ENCODE results near the gene TRIM45.
"Not testable (repeated sequence)": the region's sequence is repeated elsewhere in the genome, so short reads cannot be mapped to it uniquely, and the experiment has no call there.

The TRIM45 gene, protein sequence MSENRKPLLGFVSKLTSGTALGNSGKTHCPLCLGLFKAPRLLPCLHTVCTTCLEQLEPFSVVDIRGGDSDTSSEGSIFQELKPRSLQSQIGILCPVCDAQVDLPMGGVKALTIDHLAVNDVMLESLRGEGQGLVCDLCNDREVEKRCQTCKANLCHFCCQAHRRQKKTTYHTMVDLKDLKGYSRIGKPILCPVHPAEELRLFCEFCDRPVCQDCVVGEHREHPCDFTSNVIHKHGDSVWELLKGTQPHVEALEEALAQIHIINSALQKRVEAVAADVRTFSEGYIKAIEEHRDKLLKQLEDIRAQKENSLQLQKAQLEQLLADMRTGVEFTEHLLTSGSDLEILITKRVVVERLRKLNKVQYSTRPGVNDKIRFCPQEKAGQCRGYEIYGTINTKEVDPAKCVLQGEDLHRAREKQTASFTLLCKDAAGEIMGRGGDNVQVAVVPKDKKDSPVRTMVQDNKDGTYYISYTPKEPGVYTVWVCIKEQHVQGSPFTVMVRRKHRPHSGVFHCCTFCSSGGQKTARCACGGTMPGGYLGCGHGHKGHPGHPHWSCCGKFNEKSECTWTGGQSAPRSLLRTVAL

DNA sequence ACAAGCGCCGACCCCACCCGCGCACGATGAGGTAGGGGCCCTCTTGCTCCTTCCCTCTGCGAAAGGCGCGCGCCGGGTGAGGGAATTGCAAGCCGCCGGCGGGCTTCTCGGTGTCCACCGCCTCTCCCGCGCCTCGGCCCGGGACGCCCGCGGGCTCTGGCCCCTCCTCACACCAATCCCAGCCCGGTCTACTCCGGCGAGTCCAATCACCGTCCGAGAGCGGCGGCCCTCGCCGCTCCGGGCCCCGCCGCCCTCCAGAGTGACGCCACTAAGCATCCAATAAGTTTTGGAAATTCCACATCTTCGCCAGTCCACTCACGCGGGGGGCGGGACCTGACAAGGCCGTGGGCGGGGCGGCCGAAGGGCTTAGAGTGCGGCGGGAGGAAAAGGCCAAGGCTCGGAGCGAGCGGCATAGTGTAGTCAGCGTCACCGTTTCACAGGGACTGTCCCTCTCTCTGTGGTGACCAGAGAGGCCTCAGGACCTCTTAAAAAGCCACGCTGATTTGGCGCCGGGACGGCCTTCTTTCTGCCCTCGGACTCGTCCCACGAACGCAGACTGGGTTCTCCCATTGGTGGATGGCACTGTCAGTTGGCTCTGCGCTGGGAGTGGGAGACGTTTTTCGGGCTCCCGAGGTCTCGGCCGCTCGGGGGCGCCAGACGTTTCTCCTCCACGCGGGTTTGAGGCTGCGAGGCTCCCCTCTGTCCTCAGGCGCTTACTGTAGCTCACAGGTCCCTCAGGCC lies at the start of gene TRIM45:
Gene TRIM45, minus strand, starts transcription at position 161 of the 741 bp plus-strand sequence. CDS start 548 bp downstream, outside the sequence.
- DNase-seq: peak; percentile 72

DNA sequence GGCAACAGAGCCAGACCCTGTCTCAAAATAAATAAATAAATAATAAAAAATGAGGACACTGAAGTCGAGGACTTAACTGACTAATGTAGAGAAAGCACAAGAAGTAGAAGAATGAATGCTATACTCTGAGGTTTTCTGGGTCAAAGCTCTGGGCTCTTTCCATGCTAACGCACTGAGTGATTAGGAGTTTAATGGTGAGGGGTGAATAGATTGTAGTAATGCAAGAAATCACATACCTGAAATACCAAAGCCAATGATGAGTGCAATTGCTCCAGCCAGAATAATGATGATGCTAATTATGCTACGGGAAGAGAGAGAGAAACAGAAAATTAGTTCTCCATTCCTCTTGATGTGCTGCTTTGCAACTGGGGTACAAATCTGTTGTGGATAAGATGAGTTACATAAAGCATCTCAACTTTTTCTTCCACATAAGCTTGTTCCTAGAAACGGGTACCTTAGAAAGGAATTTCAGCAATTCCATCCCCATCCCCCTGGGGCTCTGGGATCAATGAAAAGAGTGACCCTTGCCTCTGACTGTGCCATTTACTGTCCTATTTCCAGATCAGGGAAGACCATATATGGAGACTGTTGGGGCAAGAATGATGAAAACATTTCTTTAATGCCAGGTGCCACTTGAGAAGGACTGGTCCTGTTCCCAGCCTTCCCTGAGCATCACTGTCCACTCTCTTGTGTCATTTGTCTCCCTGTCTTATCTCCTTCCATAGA lies 48.5 kb upstream of the TRIM45 start:
- DNase-seq: no peak

DNA sequence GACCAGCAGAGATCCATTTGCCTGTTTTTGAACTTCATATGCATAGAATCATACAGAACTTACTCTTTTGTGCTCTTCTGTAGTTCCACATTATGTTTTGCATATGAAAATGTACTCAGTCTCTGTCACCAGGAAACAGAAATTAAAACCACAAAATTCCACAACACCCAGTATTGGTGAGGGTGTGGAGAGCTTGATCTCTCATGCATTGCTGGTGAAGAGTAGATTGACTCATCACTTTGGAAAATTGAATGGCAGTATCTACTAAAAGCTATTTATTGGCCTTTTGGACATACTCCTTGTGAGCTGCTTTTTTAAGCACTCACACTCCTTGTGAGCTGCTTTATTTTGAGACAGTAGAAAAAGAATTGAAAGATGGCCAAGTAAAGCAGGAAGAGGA lies 45.9 kb upstream of the TRIM45 start:
- no peak for DNase-seq

DNA sequence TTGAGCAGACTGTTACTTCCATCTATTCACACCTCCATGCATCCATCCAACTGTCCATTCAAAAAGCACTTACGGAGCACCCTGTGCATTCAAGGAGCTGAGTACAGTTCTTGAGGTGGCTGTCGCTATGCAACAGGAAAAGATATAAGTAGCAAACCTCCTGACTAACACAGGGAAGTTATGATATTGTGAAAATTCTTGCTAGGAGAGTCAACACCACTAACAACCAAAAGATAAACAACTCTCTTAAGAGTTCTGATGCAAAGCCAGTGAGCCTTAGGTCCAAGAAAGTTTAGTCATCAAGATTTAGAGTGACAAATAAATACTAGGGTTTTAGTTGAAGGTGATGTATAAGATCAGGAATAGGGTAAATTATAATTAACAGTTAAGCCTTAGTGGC lies 44.5 kb upstream of the TRIM45 start:
- no peak for DNase-seq

DNA sequence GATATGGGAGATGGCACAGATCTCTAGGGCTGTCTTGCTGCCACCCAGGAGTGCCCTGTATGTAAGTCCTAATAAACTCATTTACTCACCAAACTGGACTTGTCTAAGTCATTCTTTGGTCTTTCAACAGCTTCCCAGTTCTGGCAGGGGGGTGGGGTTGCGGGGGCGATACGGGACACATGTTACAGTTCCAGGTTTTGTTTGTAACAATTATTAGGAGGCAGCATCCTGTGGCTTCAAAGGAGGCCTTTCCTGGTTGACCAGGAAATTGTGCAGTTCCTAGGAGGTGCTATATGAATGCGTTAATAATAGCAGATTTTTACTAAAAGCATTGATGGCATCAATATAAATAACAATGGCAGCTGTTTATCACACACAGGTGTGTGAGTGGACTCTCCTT lies 42.7 kb upstream of the TRIM45 start:
- no peak for DNase-seq

DNA sequence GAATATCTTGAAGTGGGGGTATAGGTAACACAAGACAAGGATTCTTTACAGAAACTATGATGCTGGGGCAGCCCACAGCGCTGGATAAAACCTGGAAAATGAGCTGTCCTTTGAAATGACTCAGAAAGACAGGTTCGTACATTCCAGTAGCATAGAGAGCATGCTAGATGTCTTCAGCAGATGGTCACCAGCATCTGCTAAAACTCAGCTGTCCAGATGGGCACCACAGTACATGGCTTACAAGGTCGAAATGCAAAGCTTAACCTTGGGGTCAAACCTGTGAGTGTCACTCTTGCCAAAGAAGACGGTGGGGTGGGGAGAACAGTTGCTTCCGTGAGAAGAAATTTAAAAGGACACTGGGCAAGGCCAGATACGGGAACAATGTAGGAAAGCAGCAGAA lies 41.3 kb upstream of the TRIM45 start:
- no peak for DNase-seq

DNA sequence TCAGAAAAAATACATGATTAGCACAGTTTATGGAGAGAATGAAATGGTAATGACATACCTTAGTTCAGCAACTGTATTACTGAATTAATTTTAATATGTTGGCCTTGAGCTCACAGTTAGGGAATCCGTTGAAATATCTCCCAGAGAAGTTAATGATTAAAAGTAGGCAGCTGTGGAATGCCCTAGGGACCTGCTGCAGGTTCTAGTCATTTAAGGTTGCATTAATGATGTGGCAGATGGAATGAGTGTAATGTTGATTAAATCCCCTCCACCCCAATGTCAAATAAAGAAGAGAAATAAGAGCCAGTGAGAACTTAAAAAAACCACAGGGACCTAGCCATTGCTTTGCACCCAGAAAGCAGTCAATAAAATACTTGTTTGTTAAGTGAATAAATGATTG lies 40.3 kb upstream of the TRIM45 start:
- DNase-seq: no peak

DNA sequence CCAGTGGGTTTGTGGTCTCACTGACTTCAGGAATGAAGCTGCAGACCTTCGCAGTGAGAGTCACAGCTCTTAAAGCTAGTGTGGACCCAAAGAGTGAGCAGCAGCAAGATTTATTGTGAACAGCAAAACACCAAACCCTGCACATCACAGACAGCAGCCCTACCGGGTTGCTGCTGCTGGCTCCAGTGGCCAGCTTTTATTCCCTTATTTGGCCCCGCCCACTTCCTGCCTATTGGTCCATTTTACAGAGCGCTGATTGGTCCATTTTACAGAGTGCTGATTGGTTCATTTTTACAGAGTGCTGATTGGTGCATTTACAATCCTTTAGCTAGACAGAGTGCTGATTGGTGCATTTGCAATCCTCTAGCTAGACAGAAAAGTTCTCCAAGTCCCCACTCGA lies 29.8 kb upstream of the TRIM45 start:
- not testable (repeated sequence) for DNase-seq

DNA sequence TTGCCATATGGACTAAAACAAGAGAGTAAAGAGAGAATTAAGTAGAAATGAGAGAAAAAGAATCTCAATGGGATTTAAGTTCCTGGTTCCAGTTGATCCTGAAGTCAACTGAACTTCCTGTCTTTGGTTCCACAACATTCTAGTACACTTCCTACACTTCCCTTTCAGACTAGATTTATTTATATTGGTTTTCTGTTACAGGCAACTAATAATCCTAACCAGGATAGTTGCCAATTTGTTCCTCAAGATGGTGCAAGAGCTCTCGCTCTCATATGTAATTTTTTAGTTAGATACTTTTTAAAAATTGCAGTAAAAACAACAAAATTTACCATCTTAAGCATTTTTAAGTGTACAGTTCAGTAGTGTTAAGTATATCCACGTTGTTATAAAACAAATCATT lies 28.8 kb upstream of the TRIM45 start:
- DNase-seq: no peak

DNA sequence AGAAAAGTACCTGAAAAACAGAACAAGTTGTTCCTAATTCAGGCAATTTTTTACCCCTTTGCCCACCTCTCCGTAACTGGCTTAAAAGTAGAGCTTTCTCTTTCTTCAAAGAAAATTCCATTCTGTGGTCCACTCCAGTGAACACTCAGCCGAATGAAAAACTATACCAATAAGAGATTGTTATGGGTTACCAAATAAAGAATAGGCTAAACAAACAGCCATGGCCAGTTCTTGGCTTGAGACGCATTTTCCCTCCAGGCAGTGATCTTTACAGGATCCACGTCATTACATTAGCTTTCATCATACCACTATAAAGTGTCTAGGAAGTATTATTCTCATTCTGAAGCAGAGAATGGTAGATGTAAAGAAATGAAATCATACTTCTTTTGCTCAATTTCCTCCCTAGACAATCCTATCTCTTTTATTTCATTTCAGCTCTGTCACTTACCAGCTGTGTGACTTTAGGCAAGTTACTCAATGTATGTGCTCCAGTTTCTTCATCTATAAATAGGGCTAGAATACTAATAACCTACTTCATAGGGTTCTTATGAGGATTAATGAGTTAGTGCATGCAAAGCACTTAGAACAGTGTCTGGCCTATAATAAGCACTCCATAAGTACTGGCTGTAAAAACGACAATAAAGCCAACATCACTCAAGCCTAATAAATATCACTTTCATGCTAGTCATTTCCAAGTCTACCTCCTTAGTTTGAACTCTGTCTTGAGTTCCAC lies 26.5 kb upstream of the TRIM45 start:
- DNase-seq: no peak

DNA sequence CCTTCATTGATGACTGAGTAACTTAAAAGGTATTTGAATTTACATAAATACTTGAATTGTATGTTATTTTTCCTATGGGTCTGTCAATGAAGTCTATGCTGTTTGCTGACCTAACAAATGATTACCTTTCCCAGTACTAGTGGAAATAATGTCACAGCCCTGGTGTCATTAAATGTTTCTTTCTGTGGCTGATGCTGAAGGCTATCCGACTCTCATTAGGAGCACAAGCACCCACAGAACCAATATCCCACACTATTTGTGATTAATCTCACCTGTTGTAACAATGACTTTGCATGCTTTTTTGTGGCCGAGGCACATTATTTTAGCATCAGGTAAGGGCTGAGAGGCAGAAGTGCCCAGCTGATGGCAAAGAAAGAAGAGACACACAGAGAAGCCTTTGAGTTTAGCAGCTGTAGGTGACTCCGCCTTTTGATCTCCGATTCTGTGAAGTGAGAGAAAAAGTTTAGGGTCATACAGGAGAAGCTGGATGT lies 25.8 kb upstream of the TRIM45 start:
- no peak for DNase-seq

DNA sequence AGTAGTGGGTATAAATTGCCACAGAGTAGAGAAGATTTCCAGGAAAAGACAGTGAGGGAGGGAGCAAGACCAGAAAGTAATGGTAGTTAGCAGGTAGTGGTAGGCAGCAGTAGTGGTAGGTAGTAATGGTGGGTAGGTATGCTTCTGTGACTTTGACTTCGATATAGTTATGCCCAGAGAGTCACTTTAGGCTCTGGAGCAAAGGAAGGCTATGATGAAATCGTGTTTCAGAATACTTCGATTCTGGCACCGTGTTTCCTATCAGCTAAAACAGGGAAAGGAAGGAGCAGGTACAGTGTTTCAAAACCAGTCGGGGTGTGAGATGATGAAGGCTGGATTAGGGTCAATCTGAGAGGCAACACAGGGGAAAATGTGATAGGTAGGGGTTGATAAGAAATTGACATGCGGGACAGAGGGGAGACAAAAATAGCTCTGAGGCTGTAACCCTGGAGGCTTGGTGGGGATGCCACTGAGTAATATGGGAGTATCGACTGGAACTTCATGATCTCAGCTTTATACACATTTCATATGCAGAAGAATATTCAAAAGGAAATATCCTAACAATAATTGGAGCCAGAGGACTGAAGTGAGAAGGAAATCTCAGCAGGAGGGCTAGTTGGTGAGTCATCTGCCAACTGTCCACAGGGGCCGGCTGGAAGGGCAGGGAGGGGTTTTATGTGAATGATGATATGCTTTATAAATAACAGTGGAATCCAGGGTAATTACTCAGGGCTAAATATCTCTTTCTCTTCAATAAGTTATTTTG lies 25.2 kb upstream of the TRIM45 start:
- no peak for DNase-seq

DNA sequence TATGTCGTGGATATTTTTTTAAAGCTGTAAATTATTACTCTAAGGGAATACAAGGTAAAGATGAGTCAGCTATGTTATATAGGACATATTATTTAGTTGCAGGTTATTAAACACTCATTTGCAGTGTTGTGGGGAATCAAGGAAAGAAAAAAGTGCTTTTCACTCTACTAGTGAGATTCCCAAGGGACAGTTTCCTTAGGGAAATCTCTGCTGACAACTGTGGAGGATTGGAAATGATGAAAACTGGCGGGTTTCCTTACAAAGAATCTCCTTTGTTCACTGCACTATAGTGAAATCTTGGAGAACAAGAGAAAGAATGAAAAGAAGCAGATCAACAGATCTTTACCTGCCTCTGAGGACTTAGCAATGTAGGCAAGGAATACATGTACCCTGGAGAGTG lies 24.5 kb upstream of the TRIM45 start:
- no peak for DNase-seq

DNA sequence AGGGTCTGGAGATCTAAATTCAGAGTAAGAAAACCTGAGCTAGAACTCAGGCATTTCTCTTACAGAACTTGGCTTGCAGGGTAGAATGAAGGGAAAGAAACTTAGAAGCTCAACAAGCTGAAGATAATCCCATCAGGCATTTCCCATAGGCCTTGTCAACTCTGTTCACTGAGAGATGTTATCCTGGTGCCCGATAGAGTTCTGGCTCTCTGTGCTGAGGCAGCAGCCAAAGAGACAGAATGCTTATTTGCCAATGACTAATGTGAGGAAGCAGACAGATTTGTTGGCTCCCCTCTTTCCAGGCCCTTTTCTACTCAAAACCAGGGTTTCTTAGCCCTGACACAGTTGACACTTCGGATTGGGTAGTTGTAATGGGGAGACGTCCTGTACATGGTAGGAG lies 22.3 kb upstream of the TRIM45 start:
- no peak for DNase-seq

DNA sequence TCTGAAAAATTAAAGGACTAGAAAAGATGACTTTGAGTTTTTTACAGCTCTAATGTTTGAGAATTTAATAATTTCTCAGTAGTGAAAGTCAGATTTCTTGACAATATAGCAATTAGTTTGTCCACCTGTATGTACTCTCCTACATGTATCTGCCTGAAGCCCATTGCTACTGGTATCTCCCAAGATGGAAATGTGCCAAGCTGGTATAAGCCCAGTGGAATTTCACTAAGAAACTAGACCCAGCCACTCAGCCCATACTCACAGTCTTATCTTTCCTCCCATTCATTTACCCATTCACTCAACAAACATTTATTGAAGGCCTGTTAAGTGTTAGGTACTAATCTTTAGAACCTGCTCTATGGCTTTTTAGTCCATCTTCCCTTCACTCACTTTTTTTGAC lies 21.6 kb upstream of the TRIM45 start:
- DNase-seq: no peak

DNA sequence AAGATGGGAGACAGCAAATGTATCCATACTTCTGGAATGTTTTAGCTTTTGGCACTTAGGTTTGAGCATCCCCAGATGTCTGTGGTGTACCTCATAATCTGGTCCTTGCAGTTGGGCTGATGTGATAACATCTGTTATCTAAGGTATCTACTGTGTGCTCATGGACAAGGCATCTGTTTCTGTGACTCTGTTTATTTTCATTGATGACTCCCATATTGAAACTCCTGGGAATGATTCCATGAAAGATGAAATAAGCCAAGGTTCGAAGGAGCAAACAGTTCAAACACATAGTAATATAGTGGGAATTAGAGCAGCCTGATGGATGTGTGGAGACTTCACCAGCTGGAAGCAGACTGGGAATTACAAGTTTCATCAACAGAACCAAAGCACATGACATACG lies 20.7 kb upstream of the TRIM45 start:
- no peak for DNase-seq

DNA sequence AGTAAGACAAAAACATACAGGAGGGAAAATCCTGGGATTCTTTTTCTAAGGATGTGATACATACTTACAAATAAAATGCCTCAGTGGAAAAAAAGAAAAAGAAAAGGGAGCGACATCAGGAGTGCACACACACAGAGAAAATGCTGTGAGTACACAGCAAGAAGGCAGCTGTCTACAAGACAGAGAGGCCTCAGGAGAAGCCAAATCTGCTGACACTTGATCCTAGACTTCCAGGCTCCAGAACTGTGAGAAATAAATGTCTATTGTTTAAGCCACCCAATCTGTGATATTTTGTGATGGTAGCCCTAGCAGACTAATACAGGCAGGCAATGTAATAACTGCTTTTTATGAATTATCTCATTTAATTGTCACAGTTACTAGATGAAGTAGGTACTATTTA lies 17.0 kb upstream of the TRIM45 start:
- DNase-seq: no peak

DNA sequence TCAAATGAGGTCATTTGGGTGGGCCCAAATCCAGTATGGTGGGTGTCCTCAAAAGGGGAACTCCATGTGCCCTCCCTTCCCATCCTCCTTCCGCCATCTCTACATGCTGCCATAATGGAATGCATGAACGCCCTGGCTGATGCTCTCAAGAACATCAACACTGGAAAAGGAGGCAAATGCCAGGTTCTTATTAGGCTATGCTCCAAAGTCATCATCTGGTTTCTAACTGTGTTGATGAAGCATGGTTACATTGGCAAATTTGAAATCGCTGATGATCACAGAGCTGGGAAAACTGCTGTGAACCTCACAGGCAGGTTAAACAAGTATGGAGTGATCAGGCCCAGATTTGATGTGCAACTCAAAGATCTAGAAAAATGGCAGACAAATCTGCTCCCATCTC lies 16.6 kb upstream of the TRIM45 start:
- DNase-seq: no peak

DNA sequence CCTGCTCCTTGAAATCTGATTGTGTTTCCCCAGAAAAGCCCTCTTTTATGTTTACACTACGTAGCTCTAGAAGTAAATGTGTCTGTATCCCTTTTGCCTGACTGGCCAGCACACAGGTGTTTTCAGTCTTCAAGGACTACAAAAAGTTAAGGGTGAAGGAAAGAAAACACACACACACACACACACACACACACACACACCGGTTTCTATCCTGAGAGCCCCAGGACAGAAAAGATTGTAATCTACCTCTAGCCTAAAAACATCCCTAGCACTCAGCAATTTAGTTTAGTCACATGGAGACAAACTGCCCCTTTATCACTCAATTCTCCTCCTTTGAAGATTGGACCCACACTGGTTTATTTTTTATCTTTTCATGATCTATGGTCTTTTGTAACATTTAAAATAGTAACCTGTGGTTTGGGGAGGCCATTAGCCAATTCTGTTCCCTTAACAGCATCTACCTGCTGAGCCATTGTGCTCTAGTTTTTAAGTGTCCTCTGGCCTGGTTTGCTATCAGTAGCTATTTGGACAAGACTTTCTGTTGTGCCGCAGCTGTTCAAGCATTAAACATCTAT lies 15.8 kb upstream of the TRIM45 start:
- no peak for DNase-seq

DNA sequence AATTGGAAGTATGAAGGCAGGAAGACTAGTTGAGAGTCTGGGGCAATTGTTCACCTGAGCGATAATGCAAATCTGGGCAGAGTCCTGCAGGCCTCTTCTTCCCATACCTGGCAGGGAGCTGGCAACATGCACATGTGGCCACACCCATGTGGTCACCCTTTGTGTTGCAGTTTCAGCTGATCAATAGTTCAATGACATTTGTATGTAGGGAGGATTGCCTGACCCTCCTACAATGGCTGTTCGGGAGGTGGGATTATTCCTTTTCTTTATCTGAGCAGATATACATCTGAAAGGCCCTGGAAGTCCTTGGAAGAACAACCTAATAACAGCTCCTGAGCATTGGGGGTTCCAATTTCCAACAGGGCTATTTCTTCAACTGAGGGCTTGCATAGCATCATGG lies 15.2 kb upstream of the TRIM45 start:
- DNase-seq: no peak

DNA sequence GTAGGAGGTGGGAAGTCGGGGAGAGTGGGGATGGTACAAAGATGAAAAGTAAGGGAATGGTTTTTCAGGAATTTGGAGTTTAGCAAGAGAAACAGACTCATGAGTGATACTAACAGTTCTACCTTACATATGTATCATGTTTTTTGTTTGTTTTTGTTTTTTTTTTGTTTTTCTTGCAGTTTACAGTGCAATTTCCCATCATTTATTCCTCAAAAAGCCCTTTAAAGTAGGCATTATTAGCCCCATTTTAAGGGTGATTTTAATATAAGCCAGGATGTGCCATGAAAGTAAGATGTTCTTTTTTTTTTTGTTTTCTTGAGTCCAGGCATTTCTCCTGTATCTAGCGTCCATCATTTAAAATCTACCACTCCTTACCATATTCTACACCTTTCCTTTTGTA lies 13.8 kb upstream of the TRIM45 start:
- no peak for DNase-seq

Data from SHP77 treated with DMSO at 0.1 percent for 48 hours (cell line).